GM19463 (cell line): ENCODE results near the gene OR2V1.
"Not testable (repeated sequence)": the region's sequence is repeated elsewhere in the genome, so short reads cannot be mapped to it uniquely, and the experiment has no call there.

Source experiments
- ATAC-seq: cut with Tn5 transposase; IDR thresholded peaks from one replicate; pipeline ENCODE4 v1.9.1; 2021; ENCODE audit warnings: mild to moderate bottlenecking, moderate library complexity; ENCODE audit not compliant: unreplicated experiment

The OR2V1 gene

GRCh38 chr5:181129601-181130000 lies 1.4 kb downstream of the OR2V1 start:
- no peak for ATAC-seq

DNA sequence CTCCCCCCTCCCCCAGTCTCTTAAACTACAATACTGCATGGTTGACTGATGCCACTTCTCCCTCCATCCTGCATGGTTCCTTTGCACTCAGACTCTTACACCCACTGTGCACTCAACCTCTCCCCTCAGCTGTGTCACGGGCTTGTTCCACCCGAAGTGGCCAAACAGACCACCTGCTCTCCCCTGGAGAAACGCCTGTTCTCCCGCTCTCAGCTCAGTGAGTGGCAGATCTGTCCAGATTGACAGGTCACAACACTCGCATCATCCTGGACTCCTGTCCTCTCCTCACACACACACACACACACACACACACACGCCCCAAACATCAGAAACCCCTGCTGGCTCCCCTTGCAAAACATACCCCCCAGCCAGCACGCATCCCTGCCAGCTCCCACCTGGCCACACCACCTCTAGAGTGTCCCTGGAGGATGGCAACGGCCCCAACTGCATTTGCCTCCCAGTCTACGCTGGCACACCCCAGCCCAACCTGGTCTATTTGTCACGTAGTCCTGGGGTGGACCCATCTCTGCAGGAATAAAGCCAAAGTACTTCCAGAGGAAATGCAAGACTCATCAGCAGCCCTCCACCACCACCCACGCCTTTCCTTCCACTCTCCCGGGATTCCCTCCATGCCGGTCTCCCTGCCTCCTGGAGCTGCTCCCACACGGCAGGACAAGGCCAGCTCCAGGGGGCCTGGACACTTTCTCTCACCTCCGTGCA lies 2.9 kb downstream of the OR2V1 start:
- no peak for ATAC-seq

DNA sequence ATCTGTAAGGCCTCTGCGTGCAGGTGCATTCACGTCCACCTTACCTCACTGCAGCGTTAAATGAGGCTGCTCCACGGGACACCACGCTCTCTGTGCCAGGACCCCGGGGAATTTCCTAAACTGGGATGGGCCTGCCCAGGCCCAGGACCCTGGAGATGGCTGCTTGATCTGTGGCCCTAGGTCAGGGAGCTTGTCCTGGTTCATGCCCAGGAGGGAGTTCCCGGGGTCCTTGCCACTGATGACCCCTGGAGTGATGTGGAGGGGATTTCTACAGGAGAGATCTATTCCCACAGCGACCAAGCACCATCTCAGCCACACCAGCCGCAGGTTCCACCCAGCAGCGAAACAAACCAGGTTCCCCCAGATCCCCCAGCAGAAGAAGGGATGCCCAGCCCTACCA lies 3.5 kb downstream of the OR2V1 start:
- ATAC-seq = no peak

GRCh38 chr5:181126841-181127240 lies 4.1 kb downstream of the OR2V1 start:
- ATAC-seq = no peak

GRCh38 chr5:181124526-181124925 lies 6.4 kb downstream of the OR2V1 start:
- no peak for ATAC-seq

DNA sequence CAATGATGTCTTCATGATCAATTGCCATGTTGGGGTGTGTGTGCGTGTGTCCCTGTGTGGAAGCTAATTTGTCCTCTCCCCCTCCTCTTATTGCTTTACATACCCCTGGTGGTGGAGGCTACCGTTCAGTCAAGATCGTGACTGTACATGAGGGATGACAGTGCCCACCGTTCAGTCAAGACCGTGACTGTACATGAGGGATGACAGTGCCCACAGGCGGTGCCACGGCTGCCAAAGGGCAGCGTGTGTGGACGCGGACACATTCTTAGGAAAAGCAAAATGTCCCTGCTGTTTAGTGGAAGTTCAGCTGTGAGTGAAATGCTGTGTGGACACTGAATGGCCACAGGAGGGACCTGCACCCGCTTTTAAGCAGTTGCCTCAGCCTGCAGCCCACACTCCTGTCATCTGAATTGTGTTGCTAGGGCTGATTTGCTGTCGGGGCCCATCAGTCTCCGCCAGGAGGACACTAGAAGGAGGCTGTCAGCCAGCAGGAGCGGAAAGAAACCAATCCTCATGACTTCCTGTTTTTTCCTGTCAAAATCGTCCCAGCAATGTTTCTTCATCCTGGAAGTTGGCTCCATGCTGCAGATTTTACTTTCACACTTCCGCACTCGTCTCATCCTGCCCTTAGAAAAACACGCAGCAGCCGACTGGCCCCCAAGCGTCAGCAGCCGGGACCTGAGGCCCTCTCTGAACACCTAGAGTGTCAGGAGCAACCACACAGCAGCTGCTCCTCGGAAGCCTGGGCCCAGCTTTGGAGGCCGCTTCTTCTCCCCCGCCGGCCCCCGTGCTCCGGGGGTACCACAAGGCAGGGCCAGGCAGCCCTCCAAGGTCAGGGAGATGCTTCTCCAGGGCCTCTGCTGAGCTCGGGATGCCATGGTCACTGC lies 9.1 kb downstream of the OR2V1 start:
- ATAC-seq = no peak

DNA sequence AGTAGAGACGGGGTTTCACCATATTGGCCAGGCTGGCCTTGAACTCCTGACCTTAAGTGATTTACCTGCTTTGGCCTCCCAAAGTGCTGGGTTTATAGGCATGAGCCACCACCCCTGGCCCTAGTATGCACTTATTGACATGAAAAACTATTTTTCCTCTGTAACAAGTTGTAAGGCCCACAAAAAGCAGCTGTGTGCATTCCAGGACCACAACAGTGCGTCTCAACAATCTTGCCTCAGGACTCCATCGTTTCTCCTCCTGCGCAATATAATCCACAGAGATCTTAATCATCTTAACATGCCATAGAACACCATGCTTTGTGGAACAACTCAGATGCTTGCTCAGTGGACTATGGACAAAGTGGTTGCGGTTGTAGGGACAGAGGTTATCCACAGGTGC lies 10.2 kb downstream of the OR2V1 start:
- no peak for ATAC-seq

DNA sequence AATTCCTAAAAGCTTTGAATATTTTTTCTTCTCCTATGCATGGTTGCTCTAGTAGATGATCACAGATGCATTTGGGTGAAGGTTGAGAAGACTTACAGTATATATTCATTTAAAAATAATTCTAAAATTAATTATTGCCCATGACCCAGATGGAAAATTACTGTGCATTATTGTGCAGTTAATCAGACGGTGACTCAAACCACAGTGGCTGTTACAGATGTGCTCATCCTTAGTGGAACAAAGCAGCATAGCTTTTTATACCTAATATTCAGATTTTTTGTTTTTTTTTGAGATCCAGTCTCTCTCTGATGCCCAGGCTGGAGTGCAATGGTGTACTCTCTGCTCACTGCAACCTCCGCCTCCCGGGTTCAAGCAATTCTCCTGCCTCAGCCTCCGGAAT lies 10.7 kb downstream of the OR2V1 start:
- no peak for ATAC-seq

DNA sequence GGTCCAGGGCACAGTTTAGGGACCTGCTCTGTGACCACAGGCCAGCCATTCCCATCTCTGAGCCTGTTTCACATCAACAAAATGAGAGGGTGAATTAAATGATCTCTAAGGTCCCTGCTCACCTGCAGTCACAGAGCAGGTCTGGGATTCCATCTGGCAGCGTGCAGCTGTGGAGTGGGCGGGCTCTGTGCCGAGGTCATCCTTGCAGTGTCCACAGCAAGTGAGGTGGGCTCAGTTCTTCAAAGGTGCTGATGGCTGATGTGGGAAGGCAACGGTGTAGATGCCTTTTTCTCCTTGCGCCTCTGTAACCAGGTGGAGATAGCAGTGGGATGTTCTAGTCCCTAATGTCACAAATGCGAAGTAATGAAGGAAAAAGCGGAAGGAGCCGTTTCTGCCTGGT lies 11.9 kb downstream of the OR2V1 start:
- no peak for ATAC-seq

GRCh38 chr5:181118369-181118768 lies 12.6 kb downstream of the OR2V1 start:
- no peak for ATAC-seq

- ATAC-seq = no peak
Observed at GRCh38 chr5:181114844-181115778, 15.9 kb downstream of the OR2V1 start.

DNA sequence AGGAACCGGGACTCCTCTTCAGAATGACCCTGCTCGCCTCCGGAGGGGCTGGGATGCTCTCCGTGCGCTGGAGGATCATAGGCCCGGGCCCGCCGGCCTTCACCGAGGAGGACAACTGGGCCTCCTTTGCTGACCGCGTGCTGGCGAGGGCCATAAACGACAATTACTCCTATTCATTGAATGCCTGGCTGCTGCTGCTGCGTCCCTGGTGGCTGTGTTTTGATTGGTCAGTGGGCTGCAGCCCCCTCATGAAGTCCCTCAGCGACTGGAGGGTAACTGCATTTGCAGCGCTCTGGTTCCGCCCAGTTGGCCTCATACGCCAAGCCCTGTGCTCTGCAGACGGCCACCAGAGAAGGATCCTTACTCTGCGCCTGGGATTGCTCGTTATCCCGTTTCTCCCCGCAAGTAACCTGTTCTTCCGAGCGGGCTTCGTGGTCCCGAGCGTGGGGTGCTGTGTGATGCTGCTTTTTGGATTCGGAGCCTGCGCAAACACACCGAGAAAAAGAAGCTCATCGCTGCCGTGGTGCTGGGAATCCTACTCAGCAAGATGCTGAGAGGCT lies 16.6 kb downstream of the OR2V1 start:
- no peak for ATAC-seq

GRCh38 chr5:181113572-181113971 lies 17.4 kb downstream of the OR2V1 start:
- ATAC-seq = not testable (repeated sequence)

DNA sequence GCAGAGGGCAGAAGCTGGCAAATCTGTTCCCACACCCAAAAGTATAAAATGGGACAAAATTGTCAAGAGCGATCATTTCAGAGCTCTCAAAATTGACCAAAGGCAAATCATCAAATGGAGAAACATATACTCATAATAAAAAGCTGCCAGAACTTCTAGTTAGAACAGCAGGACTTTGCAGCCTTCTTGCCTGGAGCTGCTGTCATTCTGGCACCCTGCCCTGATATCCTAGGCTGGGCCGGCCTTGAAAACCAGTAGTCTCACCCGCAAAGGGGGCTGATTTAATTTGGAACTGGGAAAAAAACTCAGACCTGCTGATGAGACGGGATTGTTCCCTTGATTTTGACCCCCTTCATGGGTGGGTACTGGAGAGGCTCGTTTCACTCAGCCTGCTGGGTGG lies 18.5 kb downstream of the OR2V1 start:
- no peak for ATAC-seq

- no peak for ATAC-seq
Observed at GRCh38 chr5:181111010-181111409, 20.0 kb downstream of the OR2V1 start.

DNA sequence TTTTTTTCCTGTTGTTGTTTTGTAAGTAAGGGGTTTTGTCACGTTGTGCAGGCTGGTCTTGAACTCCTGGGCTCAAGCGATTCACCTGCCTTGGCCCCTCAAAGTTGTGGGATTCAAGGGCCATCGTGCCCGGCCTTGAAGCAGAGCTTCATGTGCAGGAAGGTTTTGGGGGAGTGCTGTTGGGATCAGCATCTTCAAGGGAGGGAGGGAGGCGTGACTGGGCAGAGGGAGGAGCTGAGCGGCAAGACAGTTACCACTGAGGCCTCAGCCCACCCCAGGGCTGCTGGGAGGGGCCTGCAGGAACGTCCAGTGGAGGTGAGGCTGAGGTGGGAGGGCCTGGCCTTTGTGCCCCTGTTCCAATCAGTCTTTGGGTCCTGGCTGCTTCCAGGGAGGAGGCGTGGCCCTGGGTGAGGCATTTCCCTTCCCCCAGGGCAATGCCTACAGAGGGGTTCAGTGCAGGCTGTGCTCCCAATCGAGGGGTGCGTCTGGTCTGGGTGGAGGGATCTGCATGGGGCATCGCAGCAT lies 21.4 kb downstream of the OR2V1 start:
- ATAC-seq = no peak

DNA sequence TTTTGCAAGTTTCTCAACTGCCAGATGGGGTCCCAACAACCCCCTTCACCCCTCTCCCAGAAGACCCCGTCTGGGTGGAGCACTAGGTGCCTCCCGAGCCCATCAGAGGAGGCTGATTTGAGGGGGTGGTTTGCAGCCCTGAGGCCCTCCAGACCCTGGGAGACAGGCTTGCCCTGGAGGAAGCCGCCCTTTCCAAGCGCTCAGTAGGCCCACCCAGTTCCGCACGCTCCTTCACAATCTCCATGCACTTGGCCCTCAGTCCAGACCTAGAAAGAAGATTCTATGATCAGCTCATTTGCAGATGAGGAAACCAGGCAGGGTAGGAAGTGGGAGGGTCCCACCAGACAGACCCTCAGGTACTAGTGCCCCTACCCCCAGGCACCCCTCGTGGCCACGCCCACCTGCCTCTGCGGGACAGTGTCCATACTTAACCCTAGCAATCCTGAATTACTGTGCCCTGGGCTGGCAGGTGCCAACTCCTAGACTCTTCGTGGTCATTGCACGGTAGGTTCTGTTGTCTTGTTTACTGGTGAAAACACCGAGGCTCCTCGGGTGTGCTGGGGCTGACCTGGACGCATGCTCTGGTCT lies 22.3 kb downstream of the OR2V1 start:
- ATAC-seq = no peak

GRCh38 chr5:181107699-181108098 lies 23.3 kb downstream of the OR2V1 start:
- ATAC-seq = no peak

- no peak for ATAC-seq
Observed at GRCh38 chr5:181105391-181106025, 25.5 kb downstream of the OR2V1 start.
